IMR-90 (cell line): ENCODE results near the gene STOM. TPM values are rescaled to one million over a fixed set of nuclear protein-coding genes. Genes with fewer than 3 reads are reported as not detected.

Experiments used
- ATAC-seq: fragments of 200-7000 bp; cut with Tn5 transposase; 2 replicates; pipeline ENCODE4 v1.9.1; 2020; ENCODE audit warnings: low read depth, mild to moderate bottlenecking, moderate library complexity
- BruUV-seq: library from RNA; stranded (reverse); fragments of 400-500 nt; replicated peaks from 2 replicates; lab custom pipeline; 2021; lab: Mats Ljungman, UMichigan
- CTCF ChIA-PET: fragments of 300-600 bp; formaldehyde crosslinking; extraction: SDS; loops from one replicate; lab custom pipeline; 2021; ENCODE audit warnings: antibody characterized with exemption; lab: Yijun Ruan, JAX
- POLR2A ChIA-PET: fragments of 300-600 bp; sonication (Branson Sonifier 250); formaldehyde crosslinking; loops from one replicate; lab custom pipeline; 2022; ENCODE audit warnings: antibody characterized with exemption; ENCODE audit not compliant: unreplicated experiment; lab: Charles Lee
- DNase-seq: peaks from one replicate; pipeline ENCODE4 v3.0.0; 2013
- H2AFZ ChIP-seq: replicated peaks from 2 replicates; pipeline ENCODE3; 2013; ENCODE audit warnings: low read length, mild to moderate bottlenecking; ENCODE audit not compliant: poor library complexity
- H2AK5ac ChIP-seq: 2 replicates; pipeline ENCODE4 v1.6.1; 2013; ENCODE audit warnings: low read depth, low read length, inconsistent platforms
- H2AK9ac ChIP-seq: replicated peaks from 2 replicates; pipeline ENCODE3; 2013; ENCODE audit warnings: mild to moderate bottlenecking, low read depth, low read length, moderate library complexity; ENCODE audit not compliant: poor library complexity
- H2BK120ac ChIP-seq: 2 replicates; pipeline ENCODE4 v1.6.1; 2013; ENCODE audit warnings: low read depth, low read length, inconsistent platforms
- H2BK15ac ChIP-seq: 3 replicates; pipeline ENCODE4 v1.6.1; 2013; ENCODE audit warnings: low read depth, low read length, inconsistent platforms
- H2BK20ac ChIP-seq: 2 replicates; pipeline ENCODE4 v1.6.1; 2013; ENCODE audit warnings: low read depth, mild to moderate bottlenecking, inconsistent platforms, low read length, moderate library complexity
- H2BK5ac ChIP-seq: 2 replicates; pipeline ENCODE4 v1.6.1; 2013; ENCODE audit warnings: mild to moderate bottlenecking, low read depth, low read length, inconsistent platforms; ENCODE audit not compliant: poor library complexity, severe bottlenecking
- H3K14ac ChIP-seq: replicated peaks from 2 replicates; pipeline ENCODE4 v1.6.1; 2013; ENCODE audit warnings: low read depth, low read length, inconsistent platforms
- H3K18ac ChIP-seq: 2 replicates; pipeline ENCODE4 v1.6.1; 2013; ENCODE audit warnings: low read depth, low read length, control low read depth
- H3K23ac ChIP-seq: 2 replicates; pipeline ENCODE4 v1.6.1; 2013; ENCODE audit warnings: low read depth, low read length, inconsistent platforms
- H3K27ac ChIP-seq: 2 replicates; pipeline ENCODE4 v1.5.1; 2013; ENCODE audit warnings: mild to moderate bottlenecking, control low read depth, low read length; ENCODE audit not compliant: insufficient read depth
- H3K27me3 ChIP-seq: 2 replicates; pipeline ENCODE4 v1.6.1; 2013; ENCODE audit warnings: low read length; ENCODE audit not compliant: control insufficient read depth, insufficient read depth
- H3K36me3 ChIP-seq: 2 replicates; pipeline ENCODE4 v1.6.1; 2013; ENCODE audit warnings: low read length, mixed read lengths; ENCODE audit not compliant: control insufficient read depth, insufficient read depth
- H3K4ac ChIP-seq: 2 replicates; pipeline ENCODE4 v1.6.1; 2013; ENCODE audit warnings: low read depth, low read length, inconsistent platforms
- H3K4me1 ChIP-seq: 2 replicates; pipeline ENCODE4 v1.6.1; 2013; ENCODE audit warnings: low read length, mixed read lengths; ENCODE audit not compliant: control insufficient read depth, insufficient read depth
- H3K4me2 ChIP-seq: 2 replicates; pipeline ENCODE4 v1.6.1; 2013; ENCODE audit warnings: low read depth, mild to moderate bottlenecking, control low read depth, low read length, moderate library complexity
- H3K4me3 ChIP-seq: 2 replicates; pipeline ENCODE4 v1.5.1; 2013; ENCODE audit warnings: low read depth, mild to moderate bottlenecking, control low read depth, low read length, moderate library complexity; ENCODE audit not compliant: insufficient read depth
- H3K56ac ChIP-seq: 2 replicates; pipeline ENCODE4 v1.6.1; 2013; ENCODE audit warnings: low read length, inconsistent platforms; ENCODE audit not compliant: insufficient read depth; ENCODE audit errors: extremely low read depth
- H3K79me1 ChIP-seq, 2 experiments: 2 replicates each; pipeline ENCODE4 v1.6.1; 2013; ENCODE audit warnings: low read length in 2 of 2, inconsistent platforms in 1 of 2, low read depth in 1 of 2
- H3K9ac ChIP-seq: 2 replicates; pipeline ENCODE4 v1.6.1; 2013; ENCODE audit warnings: low read depth, low read length, control low read depth
- H3K9me1 ChIP-seq: 2 replicates; pipeline ENCODE4 v1.6.1; 2013; ENCODE audit warnings: low read length, inconsistent platforms; ENCODE audit not compliant: insufficient read depth
- H3K9me3 ChIP-seq: 2 replicates; pipeline ENCODE4 v1.6.1; 2013; ENCODE audit warnings: low read length; ENCODE audit not compliant: control insufficient read depth, insufficient read depth
- H4K20me1 ChIP-seq: 2 replicates; pipeline ENCODE4 v1.6.1; 2013; ENCODE audit warnings: low read length, inconsistent platforms; ENCODE audit not compliant: insufficient read depth
- H4K5ac ChIP-seq: 2 replicates; pipeline ENCODE4 v1.6.1; 2013; ENCODE audit warnings: mild to moderate bottlenecking, low read depth, low read length, control low read depth
- H4K8ac ChIP-seq, 2 experiments: 2 replicates each; pipeline ENCODE4 v1.6.1; 2013; ENCODE audit warnings: low read depth in 2 of 2, low read length in 2 of 2, control low read depth in 1 of 2, inconsistent platforms in 1 of 2
- H4K91ac ChIP-seq: 2 replicates; pipeline ENCODE4 v1.6.1; 2013; ENCODE audit warnings: low read depth, low read length, inconsistent platforms; ENCODE audit not compliant: insufficient read depth
- BHLHE40 ChIP-seq: fragments of 150-350 bp; IDR thresholded peaks from 2 replicates; pipeline ENCODE4 v1.6.1; 2016; ENCODE audit warnings: mild to moderate bottlenecking, low read depth, low read length
- CEBPB ChIP-seq: IDR thresholded peaks from 2 replicates; pipeline ENCODE4 v1.6.1; 2012; ENCODE audit warnings: low read depth, low read length, improper control_type of control experiment
- CTCF ChIP-seq: conservative IDR thresholded peaks from 2 replicates; pipeline ENCODE4 v1.5.1; 2012; ENCODE audit warnings: mild to moderate bottlenecking, low read depth, low read length, improper control_type of control experiment
- ELK1 ChIP-seq: fragments of 150-350 bp; IDR thresholded peaks from 2 replicates; pipeline ENCODE4 v1.6.1; 2016; ENCODE audit warnings: low read depth, mild to moderate bottlenecking, low read length, moderate library complexity, borderline replicate concordance
- FOS ChIP-seq: fragments of 150-350 bp; IDR thresholded peaks from 2 replicates; pipeline ENCODE4 v1.6.1; 2016; ENCODE audit warnings: low read depth, low read length
- MAZ ChIP-seq: IDR thresholded peaks from 2 replicates; pipeline ENCODE4 v1.6.1; 2012; ENCODE audit warnings: low read depth, mild to moderate bottlenecking, low read length, improper control_type of control experiment, moderate library complexity, borderline replicate concordance
- MXI1 ChIP-seq: IDR thresholded peaks from 2 replicates; pipeline ENCODE4 v1.6.1; 2012; ENCODE audit warnings: low read depth, mild to moderate bottlenecking, low read length, moderate library complexity, borderline replicate concordance
- NFE2L2 ChIP-seq: fragments of 150-350 bp; IDR thresholded peaks from 2 replicates; pipeline ENCODE4 v1.6.1; 2016; ENCODE audit warnings: low read depth, mild to moderate bottlenecking, low read length
- POLR2A ChIP-seq: IDR thresholded peaks from 2 replicates; pipeline ENCODE4 v1.6.1; 2012; ENCODE audit warnings: mild to moderate bottlenecking, low read depth, low read length
- RAD21 ChIP-seq: IDR thresholded peaks from 2 replicates; pipeline ENCODE4 v1.6.1; 2012; ENCODE audit warnings: low read length, improper control_type of control experiment
- RCOR1 ChIP-seq: IDR thresholded peaks from 2 replicates; pipeline ENCODE4 v1.6.1; 2012; ENCODE audit warnings: mild to moderate bottlenecking, low read length, improper control_type of control experiment; ENCODE audit not compliant: insufficient replicate concordance
- RFX5 ChIP-seq: IDR thresholded peaks from 2 replicates; pipeline ENCODE4 v1.8.0; 2012; ENCODE audit warnings: low read depth, mild to moderate bottlenecking, low read length, moderate library complexity
- SMC3 ChIP-seq: fragments of 150-350 bp; IDR thresholded peaks from 2 replicates; pipeline ENCODE4 v1.6.1; 2016; ENCODE audit warnings: low read depth, mild to moderate bottlenecking, antibody characterized with exemption, low read length, moderate library complexity
- USF2 ChIP-seq: fragments of 150-350 bp; IDR thresholded peaks from 2 replicates; pipeline ENCODE4 v1.6.1; 2017; ENCODE audit warnings: mild to moderate bottlenecking, antibody characterized with exemption, low read length, low read depth
- WGBS, 2 experiments: methylation state at CpG; one replicate each; pipeline versions ENCODE4 v1.1.5 to v1.1.7; 2013; ENCODE audit warnings: missing lambda C conversion rate in 2 of 2; ENCODE audit not compliant: insufficient read length in 1 of 2; ENCODE audit errors: extremely low coverage in 2 of 2; 5-methylcytosine and 5-hydroxymethylcytosine counted together
- dilution Hi-C: fragments of 300-500 bp; cut with HindIII; formaldehyde crosslinking; loops from one replicate; pipeline ENCODE4 v1.14.3; 2018; ENCODE audit warnings: low sequenced_read_pairs; ENCODE audit not compliant: unreplicated experiment
- in situ Hi-C: fragments of 300-500 bp; cut with MboI; formaldehyde crosslinking; loops from 3 replicates; pipeline ENCODE4 v1.14.3; 2019; ENCODE audit warnings: low sequenced_read_pairs, inconsistent platforms, mixed read lengths
- intact Hi-C: fragments of 100-400 bp; cut with micrococcal nuclease; formaldehyde crosslinking; loops from 2 replicates; pipeline ENCODE4 v1.10.0; 2022
- polyA plus RNA-seq, 3 experiments: library from polyadenylated mRNA; depleted of rRNA; stranded (reverse); fragments of >200 nt; gene quantifications; 2 replicates each; pipeline ENCODE4 v1.2.3, GENCODE V29; 2012; ENCODE audit warnings: low replicate concordance in 1 of 3
- total RNA-seq: library from RNA; depleted of rRNA; stranded (reverse); fragments of >200 nt; gene quantifications from 2 replicates; pipeline ENCODE4 v1.2.3, GENCODE V29; 2012

Gene STOM
- total and polyA plus RNA-seq, 2 of the 4 experiments (the other 2 are of a cell fraction): 78.4 to 84.8 TPM

- no peak overlapping the region for H3K27ac ChIP-seq
- no peak overlapping the region for H2BK5ac ChIP-seq
- H4K20me1 ChIP-seq: no peaks in the 10 kb centered on the region; the same call in 1 of the 2 replicates
- no peak overlapping the region for H3K56ac ChIP-seq
- no peak overlapping the region for H3K14ac ChIP-seq
- no TSS peak for BruUV-seq
- H3K4me2 ChIP-seq: no peak overlapping the region
- no peak overlapping the region for H3K18ac ChIP-seq
- no peak overlapping the region for H3K4me3 ChIP-seq
- 86% methylated on average over 6 of the region's 16 CpGs; no CpG with 5 or more reads in 1 of the 2 experiments for WGBS, 2 experiments
- intact Hi-C loops (no loop called here), in situ Hi-C loops (no loop called here), dilution Hi-C loops (no loop called here)
- H3K9ac ChIP-seq: no peak overlapping the region
- TF ChIP-seq NFE2L2 (no peak), BHLHE40 (no peak), CEBPB (no peak), RCOR1 (no peak), CTCF (no peak), ELK1 (no peak), MXI1 (no peak), SMC3 (no peak), FOS (no peak), MAZ (no peak), RFX5 (no peak), POLR2A (no peak), USF2 (no peak), RAD21 (no peak)
- H4K91ac ChIP-seq: no peak overlapping the region
- H4K8ac ChIP-seq: no peak overlapping the region
- CTCF ChIA-PET: no interaction called here
- H3K4me1 ChIP-seq: peaks cover 11% of the 10 kb centered on the region
- H3K9me1 ChIP-seq: peaks cover 40% of the 10 kb centered on the region
- DNase-seq (no peak), ATAC-seq (no peak)
- no peak overlapping the region for H3K23ac ChIP-seq
- H3K79me1 ChIP-seq: peaks cover 16 to 57% of the 10 kb centered on the region in 2 experiments
- H3K4ac ChIP-seq: no peak overlapping the region
- no peaks in the 10 kb centered on the region for H3K27me3 ChIP-seq
- no peak overlapping the region for H2AFZ ChIP-seq
- H2BK15ac ChIP-seq: no peak overlapping the region
- H3K9me3 ChIP-seq: no peaks in the 10 kb centered on the region
- peak overlapping the region; percentile 27; the same call in 1 of the 2 replicates for H2AK5ac ChIP-seq
- H4K5ac ChIP-seq: no peak overlapping the region
- H2BK20ac ChIP-seq: no peak overlapping the region
- H2AK9ac ChIP-seq: no peak overlapping the region
- H2BK120ac ChIP-seq: no peak overlapping the region
- POLR2A ChIA-PET: no interaction called here
- H3K36me3 ChIP-seq: peaks cover 85% of the 10 kb centered on the region
Observed at GRCh38 chr9:121328876-121329681, 41.0 kb downstream of the STOM start.
